GM08714 (cell line): ENCODE results near the gene ITGA3.
A peak's percentile ranks its signal among the peaks of the same experiment; 100 is the strongest.

Source experiments
- H3K4me3 ChIP-seq: fragments of 200-500 bp; sonication (Bioruptor generic); 2 replicates; pipeline ENCODE4 v1.5.1; 2014; ENCODE audit warnings: mild to moderate bottlenecking, low read length, inconsistent platforms
- ZNF274 ChIP-seq: IDR thresholded peaks from 2 replicates; pipeline ENCODE4 v1.6.1; 2012; ENCODE audit warnings: mild to moderate bottlenecking, low read depth, low read length

The ITGA3 gene

DNA sequence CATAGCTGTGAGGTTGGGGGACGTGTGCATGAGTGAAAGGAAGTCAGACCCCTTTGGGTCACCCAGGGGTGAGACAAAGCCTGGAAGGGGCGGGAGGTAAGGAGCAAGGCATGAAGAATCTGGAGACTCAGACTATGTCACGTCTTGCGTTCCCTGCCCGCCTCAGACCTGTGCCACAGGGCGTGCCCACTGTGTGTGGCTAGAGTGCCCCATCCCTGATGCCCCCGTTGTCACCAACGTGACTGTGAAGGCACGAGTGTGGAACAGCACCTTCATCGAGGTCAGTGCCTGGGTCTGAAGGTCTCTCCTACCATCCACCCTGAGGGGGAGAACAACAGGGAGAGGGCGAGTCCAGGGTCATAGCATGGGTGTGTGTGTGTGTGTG is 24.2 kb downstream of the ITGA3 start:
- H3K4me3 ChIP-seq = no peak overlapping the region
- TF ChIP-seq ZNF274 = no peak

GRCh38 chr17:50080827-50081226 is 24.9 kb downstream of the ITGA3 start:
- H3K4me3 ChIP-seq = no peak overlapping the region
- TF ChIP-seq ZNF274 = no peak

DNA sequence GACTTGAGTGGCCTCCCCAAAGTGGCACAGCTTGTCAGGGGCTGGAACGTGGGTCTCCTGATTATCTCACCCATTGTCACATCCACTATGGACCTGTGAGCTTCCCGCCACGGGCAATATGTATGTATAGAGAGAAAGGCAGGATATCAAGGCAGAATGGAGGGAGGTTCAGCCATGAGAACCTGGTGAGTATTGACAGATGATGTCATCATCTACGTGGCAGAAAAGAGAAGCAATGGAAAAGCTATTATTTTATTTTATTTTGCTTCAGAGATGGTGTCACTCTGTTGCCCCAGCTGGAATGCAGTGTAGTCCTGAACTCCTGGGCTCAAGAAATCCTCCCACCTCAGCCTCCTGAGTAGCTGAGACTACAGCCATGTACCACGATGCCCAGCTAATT is 25.8 kb downstream of the ITGA3 start:
- no peak for TF ChIP-seq ZNF274
- no peak overlapping the region for H3K4me3 ChIP-seq

DNA sequence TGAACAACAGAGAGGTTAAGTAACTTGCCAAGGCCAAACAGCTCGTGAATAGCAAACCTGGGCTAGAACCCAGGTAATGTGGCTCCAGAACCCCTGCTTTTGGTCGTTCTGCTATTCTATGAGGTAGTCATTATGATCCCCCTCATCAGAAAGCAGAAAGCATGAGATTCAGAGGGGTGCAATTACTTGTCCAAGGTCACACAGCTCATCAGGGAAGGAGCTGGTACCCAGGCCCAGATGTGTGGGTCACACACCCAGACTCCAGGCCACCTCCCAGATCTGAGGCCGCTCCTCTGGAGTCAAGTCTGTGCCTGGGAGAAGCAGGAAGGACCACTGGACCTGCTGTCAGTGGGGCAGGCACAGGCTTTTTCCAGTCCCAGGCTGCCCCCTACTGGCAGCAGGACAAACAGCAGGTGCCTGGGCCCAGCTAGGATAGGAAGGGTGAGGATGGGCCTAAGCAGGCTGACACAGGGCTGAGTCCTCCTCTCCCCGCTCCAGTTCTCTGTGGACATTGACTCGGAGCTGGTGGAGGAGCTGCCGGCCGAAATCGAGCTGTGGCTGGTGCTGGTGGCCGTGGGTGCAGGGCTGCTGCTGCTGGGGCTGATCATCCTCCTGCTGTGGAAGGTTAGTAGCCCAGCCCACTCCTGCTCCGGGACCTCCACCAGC is 31.5 kb downstream of the ITGA3 start:
- no peak for TF ChIP-seq ZNF274
- H3K4me3 ChIP-seq = no peak overlapping the region

DNA sequence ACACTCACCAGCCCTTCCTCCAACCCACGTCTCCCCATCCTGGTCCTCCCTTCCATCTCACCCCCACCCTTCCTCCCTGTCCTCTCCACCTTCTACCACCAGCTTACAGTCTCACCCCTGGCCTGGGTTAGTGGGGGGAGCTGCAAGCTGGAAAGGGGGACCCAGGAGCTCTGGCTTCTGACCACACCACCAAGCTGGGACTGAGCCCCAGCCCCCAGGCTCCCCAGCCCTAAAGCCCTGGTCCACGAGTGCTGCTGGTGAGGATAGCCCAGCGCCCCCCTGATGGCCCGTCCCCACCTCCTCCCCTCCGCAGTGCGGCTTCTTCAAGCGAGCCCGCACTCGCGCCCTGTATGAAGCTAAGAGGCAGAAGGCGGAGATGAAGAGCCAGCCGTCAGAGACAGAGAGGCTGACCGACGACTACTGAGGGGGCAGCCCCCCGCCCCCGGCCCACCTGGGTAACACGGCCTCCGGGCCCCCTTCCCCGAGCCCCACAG is 32.0 kb downstream of the ITGA3 start:
- TF ChIP-seq ZNF274 = no peak

GRCh38 chr17:50088952-50089825 is 33.3 kb downstream of the ITGA3 start:
- H3K4me3 ChIP-seq = no peak overlapping the region
- TF ChIP-seq ZNF274 = no peak

More for the DNA sequence above, 32.0 kb downstream of the ITGA3 start:
- H3K4me3 ChIP-seq = no peak overlapping the region

DNA sequence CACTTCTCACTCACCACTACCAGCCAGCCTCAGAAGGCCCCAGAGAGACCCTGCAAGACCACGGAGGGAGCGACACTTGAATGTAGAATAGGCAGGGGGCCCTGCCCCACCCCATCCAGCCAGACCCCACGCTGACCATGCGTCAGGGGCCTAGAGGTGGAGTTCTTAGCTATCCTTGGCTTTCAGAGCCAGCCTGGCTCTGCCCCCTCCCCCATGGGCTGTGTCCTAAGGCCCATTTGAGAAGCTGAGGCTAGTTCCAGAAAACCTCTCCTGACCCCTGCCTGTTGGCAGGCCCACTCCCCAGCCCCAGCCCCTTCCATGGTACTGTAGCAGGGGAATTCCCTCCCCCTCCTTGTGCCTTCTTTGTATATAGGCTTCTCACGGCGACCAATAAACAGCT is 34.2 kb downstream of the ITGA3 start:
- no peak for TF ChIP-seq ZNF274
- H3K4me3 ChIP-seq = no peak overlapping the region

DNA sequence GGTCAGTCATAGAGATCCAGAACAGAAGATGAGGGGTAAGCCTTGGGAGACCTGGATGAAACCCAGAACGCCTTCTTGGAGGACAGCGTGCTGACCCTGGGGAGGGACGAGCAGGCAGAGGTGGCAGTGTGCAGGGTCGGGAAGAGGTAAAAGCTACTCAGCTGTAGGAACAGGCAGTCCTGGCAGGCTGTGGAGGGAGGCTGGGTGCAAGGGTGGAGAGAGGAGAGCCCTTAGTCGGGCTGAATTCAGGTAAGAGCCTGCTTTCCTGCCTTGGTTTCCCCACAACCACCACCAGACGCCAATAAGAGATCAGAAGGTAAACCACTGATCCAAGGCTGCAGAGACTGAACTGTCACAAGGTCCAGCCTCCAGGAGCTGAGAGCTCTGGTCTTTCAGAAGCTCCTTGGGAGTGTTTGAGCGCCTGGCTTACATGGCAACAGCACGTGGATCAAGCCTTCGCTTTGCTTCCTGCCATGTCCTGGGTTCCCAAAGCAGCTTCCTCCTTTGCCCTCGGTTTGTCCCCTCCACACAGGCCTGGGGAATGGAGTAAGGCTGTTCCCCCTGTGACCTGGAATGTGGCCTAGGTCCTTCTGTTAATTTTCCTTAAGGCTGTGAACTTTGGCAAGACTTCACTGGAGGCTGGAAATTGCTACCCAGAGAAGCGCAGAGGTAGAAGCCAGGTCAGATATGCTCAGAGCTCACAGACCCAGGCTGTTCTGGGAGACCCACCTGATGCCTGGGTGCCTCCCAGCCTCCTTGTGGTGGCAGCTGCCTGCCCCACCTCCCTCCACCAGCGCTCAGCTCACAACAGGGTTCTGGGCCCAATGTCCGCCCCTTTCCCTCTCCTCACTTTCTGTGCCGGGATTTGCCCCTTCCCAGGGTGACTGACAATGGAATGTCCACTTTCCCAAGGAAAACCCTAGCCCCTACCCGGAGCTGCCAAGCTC is 35.3 kb downstream of the ITGA3 start:
- no peak overlapping the region for H3K4me3 ChIP-seq
- TF ChIP-seq ZNF274 = no peak

DNA sequence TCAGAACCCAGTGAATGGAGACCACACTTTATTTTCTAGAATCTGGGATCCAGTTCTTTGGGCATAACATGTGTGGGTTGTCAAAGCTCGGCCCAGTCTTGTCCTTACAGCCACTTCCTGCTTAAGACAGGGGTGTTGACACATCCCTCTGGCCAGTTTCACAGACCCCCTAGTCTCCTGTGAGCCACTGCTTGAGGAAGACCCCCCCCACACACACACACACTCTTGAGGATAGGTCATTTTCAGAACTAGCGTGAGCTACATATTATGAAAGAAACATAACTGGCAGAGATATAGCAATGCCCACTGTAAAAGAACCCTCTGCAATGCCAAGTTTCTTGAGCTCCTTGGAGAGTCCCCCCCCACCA is 36.0 kb downstream of the ITGA3 start:
- H3K4me3 ChIP-seq = no peak overlapping the region
- TF ChIP-seq ZNF274 = no peak

GRCh38 chr17:50093246-50093645 is 37.3 kb downstream of the ITGA3 start:
- no peak overlapping the region for H3K4me3 ChIP-seq
- TF ChIP-seq ZNF274 = no peak

DNA sequence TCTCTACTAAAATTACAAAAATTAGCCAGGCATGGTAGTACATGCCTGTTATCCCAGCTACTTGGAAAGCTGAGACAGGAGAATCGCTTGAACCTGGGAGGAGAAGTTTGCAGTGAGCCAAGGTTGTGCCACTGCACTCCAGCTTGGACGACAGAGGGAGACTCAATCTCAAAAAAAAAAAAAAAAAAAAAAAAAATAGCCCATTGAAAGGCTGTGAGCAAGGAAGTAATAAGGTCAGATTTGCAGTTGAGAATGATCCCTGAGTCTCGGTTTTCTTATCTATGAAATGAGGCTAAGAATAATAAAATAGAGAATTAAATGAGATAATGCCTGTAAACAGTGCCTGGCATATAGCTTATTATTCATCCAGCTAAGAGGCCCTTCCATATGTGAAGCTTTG is 37.9 kb downstream of the ITGA3 start:
- no peak for TF ChIP-seq ZNF274
- no peak overlapping the region for H3K4me3 ChIP-seq

- H3K4me3 ChIP-seq = peak overlapping the region; percentile 61
- TF ChIP-seq ZNF274 = no peak
These were observed 38.4 kb downstream of the ITGA3 start for GRCh38 chr17:50094243-50094752.

DNA sequence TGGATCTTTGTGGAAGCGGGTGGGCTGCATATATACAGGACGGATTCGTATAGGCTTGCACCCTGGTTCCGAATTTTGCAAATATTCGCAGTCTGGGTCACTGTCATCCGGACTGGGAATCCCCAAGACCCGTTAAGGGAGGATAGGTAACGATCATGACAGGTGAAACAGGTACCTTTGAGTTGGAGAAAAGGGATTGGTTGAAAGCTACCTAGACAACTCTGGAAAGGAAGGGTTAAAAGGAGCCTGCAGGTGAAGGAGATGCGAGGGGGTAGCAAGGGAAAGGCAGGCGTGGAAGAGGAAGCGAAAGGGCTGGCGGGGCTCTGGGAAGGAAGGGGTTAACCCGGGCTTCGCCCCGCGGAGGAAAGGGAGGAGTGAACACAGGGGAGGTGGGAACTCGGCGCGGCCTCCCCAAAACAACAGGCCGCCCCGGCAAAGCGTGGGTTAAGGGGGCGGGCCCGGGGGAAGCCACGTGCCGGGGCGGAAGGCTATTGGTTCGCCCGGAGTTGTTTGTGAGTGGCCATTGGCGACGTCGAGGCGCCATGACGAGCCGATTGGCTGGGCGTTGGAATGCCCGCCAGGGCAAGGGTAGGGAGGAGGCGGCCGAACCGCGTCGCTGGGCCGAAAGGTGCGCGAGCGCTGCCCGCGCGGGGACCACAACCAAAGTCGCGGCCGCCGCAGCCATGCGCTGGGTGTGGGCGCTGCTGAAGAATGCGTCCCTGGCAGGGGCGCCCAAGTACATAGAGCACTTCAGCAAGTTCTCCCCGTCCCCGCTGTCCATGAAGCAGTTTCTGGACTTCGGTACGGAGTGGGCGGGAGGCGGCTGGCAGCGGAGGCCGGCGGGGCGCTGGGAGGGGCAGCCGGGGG is 39.1 kb downstream of the ITGA3 start, which contains the start of gene PDK2:
TSS of gene PDK2 (plus strand) at position 599 of the 867 bp plus-strand sequence. CDS start at position 684, 85 bp downstream.
- no peak for TF ChIP-seq ZNF274

DNA sequence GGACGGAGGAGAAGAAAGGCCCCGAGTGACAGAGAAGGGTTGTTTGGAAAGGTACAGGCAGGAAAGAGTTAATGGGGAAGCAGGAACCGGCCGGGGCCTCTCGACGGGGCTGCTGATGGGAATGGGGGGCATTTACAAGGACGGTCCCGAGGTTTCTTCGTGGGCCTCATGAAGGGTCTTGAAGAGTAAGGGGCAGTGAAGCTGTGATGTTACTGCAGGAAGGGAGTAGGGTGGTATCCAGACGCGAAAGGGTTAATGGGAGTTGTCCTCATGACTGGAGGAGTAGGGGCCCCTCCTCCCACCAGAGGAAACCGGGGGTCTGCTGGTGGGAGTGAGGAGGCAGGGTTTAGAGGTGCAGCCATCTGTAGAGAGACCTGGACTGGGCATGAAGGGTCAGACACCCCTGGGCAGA is 39.7 kb downstream of the ITGA3 start:
- H3K4me3 ChIP-seq = peak overlapping the region; percentile 65
- no peak for TF ChIP-seq ZNF274

More for the DNA sequence above, 39.1 kb downstream of the ITGA3 start, which contains the start of gene PDK2:
- H3K4me3 ChIP-seq = peak within 1 kb of the TSS; percentile 65
